Activated gamma-delta T cell treated with anti-CD3 and anti-CD28 coated beads, Interleukin-2, amount 50 U/mL, for 16 hours (primary cell): ENCODE measurements around the gene ARMC9.
"Not testable (repeated sequence)": the region's sequence is repeated elsewhere in the genome, so short reads cannot be mapped to it uniquely, and the experiment has no call there.

Source experiments
- DNase-seq: peaks from one replicate; pipeline ENCODE4 v3.0.0-alpha.2; 2020; ENCODE audit warnings: low read depth

ARMC9 gene

GRCh38 chr2:231244382-231245248 is 46.2 kb downstream of the ARMC9 start:
- no peak for DNase-seq

- DNase-seq, result no peak
Measured at GRCh38 chr2:231245249-231246094, 47.0 kb downstream of the ARMC9 start.

GRCh38 chr2:231246171-231246842 is 47.9 kb downstream of the ARMC9 start:
- no peak for DNase-seq

- no peak for DNase-seq
Measured at GRCh38 chr2:231250146-231250545, 51.7 kb downstream of the ARMC9 start.

GRCh38 chr2:231250698-231251097 is 52.3 kb downstream of the ARMC9 start:
- DNase-seq, result no peak

- DNase-seq, result not testable (repeated sequence)
Measured at GRCh38 chr2:231253292-231253691, 54.9 kb downstream of the ARMC9 start.

- no peak for DNase-seq
Measured at GRCh38 chr2:231256494-231256893, 58.1 kb downstream of the ARMC9 start.

GRCh38 chr2:231257763-231258162 is 59.3 kb downstream of the ARMC9 start:
- DNase-seq, result no peak

GRCh38 chr2:231258701-231259100 is 60.3 kb downstream of the ARMC9 start:
- no peak for DNase-seq

GRCh38 chr2:231259104-231259503 is 60.7 kb downstream of the ARMC9 start:
- DNase-seq, result no peak

GRCh38 chr2:231260442-231261208 is 62.2 kb downstream of the ARMC9 start:
- no peak for DNase-seq

GRCh38 chr2:231263118-231263831 is 64.8 kb downstream of the ARMC9 start:
- no peak for DNase-seq

- no peak for DNase-seq
Measured at GRCh38 chr2:231270221-231271114, 72.0 kb downstream of the ARMC9 start.

- no peak for DNase-seq
Measured at GRCh38 chr2:231272991-231273390, 74.6 kb downstream of the ARMC9 start.

- no peak for DNase-seq
Measured at GRCh38 chr2:231276987-231277386, 78.6 kb downstream of the ARMC9 start.

- no peak for DNase-seq
Measured at GRCh38 chr2:231277962-231278361, 79.5 kb downstream of the ARMC9 start.

- DNase-seq, result no peak
Measured at GRCh38 chr2:231278868-231279267, 80.4 kb downstream of the ARMC9 start.

- DNase-seq, result no peak
Measured at GRCh38 chr2:231280846-231281245, 82.4 kb downstream of the ARMC9 start.

GRCh38 chr2:231284296-231284695 is 85.9 kb downstream of the ARMC9 start:
- DNase-seq, result no peak

GRCh38 chr2:231286964-231287363 is 88.5 kb downstream of the ARMC9 start:
- no peak for DNase-seq
